Measurements from ENCODE around the gene ABTB1.

DNA sequence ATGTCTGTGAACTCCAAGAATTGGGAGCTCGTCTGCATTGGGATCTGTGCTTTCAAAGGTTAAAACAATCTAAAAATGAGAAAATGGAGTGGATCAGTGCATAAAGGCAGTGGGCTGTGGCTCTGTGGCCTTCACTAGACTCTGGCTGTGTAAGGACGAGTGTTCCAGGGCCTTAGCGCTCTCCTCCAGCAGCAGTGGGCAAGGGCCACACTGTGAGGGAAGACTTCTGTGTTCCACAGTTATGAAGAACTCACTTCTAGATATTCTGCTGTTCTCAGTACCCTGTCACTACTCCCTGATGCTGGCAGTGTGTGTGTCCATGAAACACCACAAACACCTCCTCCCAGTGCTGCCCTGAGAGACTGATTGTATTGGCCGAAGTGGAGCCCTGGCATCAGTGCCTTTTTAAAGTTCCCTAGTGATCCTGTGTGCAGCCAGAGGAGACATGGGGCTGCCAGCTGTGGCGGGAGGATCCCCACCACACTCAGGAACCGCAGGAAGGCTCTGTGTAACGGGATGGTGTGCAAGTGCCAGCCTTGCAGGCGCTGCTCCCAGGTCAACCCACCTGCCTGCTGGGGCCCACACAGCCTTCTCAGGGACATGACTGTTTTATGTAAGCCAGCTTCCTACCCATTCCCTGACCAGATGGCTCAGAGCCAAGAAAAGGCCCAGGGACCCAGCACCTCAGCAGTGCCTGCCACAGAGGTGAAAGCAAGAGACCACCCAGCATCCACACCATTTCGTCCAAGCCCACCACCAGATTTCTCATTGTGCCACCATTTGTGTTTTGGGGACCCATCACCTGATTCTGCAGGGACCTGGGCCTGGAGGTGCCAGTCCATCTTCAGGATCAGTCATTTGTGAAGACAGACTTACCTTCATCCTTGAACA is 40.4 kb downstream of the ABTB1 start:
- TF ChIP-seq EZH2 (IDR thresholded peaks at IDR 0.05), result no peak
- TF ChIP-seq POLR2AphosphoS5 (IDR thresholded peaks at IDR 0.05; ENCODE audit: borderline replicate concordance, low read depth, low read length), result no peak
- TF ChIP-seq FOXP2 (optimal IDR thresholded peaks at IDR 0.05; ENCODE audit: control extremely low read depth, extremely low read length, insufficient read depth), result no peak

All from SK-N-MC (cell line).